HG03378 (cell line): ENCODE data around the gene NT5C3B.
"Not testable (repeated sequence)": the region's sequence is repeated elsewhere in the genome, so short reads cannot be mapped to it uniquely, and the experiment has no call there.

Experiments used
- ATAC-seq: cut with Tn5 transposase; IDR thresholded peaks from one replicate; pipeline ENCODE4 v1.9.1; 2021; ENCODE audit warnings: mild to moderate bottlenecking, moderate library complexity; ENCODE audit not compliant: unreplicated experiment

Gene NT5C3B

DNA sequence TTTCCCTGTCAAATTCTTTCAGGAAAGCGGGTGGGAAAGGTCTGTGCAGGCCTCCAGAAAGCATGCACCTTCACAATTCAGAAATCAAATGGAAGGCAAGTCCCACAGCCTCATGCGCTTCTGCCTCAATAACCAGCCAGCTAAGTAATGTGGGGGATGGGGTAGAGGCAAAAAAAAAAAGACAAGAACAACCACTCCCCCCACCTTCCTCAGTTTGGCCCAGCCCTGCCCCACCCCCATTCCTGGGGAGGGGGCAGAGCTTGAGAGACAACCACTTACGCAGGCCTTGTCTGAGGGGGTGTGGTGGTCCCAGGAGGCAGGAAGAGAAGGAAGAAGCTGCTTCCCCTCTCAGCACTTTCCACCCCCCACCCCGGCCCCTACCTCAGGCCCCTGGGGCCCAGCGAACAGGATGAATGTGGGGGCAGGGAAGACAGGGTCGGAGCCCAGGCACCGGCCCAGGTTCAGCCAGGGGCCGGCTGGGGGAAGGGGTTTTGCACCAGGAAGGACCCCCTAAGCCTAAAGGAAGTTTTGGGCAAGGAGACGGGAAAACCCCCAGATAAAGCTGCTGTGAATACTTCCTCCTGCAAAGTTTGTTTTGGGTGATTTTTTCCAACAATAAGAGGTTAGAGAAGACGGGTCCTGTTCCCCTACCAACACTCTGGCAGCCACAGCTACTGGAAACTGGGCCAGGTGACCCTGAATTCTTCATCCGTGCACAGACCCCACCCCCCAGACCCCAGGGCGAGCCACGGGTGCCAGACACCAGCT is 50.8 kb downstream of the NT5C3B start:
- no peak for ATAC-seq

DNA sequence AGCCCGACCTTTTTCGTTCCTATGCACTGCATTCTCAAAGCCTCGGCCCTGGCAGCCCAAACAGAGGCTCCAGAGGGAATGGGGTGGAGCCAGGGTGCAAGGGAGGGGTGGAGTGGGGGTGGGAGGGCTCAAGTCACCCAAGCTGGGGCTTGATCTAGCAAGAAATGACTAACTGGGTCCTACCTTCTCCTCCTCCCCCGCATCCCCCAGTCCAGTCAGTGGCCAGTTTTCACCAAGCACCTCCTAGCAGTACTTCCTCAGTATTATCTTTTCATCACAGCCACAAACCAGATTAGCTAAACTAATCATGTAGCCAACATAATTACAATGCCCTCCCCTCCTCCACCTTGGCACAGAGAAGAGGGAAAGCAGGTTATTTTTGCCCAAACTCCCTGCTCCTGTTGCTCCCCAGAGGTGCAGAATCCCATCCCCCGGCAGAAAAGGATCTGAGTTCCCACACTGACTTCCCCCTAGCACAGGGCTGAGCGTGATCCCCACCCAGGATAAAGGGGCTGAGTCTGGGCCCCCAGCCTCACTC is 51.8 kb downstream of the NT5C3B start:
- ATAC-seq, result no peak

DNA sequence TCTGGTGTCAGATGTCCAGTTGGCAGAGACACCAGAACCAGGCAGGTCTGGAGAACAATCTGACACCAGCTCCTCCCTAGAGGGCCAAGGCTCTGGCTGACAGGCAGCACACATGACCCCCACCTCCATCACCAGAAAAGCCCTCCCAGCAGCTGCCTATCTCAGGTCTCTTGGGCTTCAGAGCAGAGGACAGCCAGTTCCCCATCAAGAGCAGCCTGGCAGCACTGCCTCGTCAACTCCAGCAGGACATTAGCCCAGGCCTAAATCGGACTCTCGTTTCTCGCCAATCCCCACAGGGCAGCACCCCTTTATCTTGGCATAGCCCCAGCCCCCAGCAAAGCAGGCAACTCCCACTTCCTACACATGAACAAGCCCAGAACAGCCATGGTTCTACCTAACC is 53.9 kb downstream of the NT5C3B start:
- ATAC-seq, result no peak

DNA sequence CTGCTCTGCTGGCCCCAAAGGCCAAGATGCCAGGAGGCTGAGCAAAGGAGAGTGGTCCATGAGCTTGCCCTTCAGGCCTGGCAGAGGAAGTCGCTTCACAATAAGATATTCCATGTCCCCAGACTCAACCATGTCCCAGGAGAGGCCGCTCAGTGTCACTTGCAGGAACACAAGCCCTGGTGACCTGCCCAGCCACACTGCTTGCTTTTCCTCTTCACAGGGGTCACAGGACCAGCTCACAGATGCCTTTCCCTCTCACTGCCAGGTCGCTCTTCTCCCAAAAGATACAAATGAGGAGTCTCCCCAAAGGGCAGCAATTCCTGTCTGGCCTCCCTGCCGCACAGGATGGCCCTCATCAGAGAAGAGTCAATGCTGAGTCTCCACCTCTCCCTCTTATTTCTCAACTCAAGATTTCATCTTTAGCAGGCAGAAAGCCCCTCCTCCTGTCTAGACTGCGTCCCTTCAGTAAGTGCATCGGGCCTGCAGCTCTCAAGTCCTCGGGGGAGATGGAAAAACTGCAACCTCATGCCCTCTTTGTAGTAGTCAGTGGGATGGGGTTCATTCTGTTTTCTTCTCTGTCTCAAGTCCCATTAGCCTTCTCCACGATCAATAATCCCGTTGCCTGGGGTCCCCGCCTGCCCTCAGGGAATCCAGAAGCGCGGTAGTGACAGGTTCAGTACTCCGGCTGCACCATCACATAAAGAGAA is 54.5 kb downstream of the NT5C3B start:
- no peak for ATAC-seq

DNA sequence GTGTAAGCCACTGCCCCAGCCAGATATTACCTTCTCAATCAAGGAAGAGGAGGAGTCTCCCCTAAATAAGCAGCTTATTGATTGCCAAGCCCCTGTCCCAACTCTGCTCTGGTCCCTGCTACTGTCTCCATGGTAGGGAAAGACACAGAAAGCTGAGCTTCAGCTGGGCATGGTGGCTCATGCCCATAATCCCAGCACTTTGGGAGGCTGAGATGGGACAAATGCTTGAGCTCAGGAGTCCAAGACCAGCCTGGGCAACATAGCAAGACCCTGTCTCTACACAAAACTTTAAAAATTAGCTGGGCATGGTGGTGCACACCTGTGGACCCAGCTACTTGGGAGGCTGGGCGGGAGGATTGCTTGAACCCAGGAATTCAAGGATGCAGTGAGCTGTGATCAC is 56.1 kb downstream of the NT5C3B start:
- no peak for ATAC-seq

DNA sequence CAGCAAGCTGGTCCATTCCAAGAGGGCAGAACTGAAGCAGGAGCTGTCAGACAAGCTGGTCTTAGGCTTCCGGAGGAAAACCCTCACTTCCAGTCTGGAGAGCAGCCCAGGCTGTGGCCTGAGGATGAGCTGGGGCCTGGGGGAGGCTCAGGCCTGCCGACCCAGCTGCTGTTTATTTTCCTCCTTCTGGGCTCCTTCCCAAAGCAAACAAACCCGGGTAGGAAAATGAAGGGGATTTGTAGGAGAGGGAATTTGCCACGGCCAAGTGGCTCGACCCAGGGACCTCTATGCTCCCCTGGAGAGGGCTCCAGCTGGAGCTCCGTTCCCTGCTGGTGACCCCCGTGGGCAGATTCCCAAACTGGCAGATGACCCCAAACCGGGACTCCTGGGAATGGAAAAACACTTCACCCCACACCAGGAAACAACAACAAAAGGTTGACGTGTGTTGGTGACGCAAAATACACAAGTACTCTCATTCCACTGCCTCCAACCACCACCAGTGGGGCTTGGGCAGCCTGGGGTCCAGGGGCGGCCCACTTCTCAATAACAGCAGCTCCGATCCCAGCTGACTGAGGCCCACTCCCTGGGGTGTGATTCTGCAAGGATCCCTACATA is 58.4 kb downstream of the NT5C3B start:
- no peak for ATAC-seq

DNA sequence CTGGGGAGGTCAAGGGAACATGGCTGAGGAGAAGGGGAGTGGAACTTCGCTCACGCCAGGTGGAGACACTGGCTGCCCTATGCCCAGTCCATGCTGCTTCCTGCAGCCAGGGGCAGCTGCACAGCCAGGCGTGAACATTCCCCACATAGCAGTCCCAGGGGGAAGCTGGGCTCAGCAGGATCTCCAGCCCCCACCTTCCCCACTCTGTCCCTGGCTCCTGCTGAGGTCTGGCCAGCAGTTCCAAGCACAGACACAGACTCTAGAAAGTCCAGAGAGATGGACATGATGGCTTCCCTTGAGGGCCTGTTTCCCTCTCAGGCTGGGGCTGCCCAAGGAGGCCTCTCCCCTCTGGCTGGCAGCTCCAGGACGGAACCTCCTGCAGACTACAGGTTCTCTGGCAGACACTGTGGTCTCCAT is 58.9 kb downstream of the NT5C3B start:
- ATAC-seq, result no peak

DNA sequence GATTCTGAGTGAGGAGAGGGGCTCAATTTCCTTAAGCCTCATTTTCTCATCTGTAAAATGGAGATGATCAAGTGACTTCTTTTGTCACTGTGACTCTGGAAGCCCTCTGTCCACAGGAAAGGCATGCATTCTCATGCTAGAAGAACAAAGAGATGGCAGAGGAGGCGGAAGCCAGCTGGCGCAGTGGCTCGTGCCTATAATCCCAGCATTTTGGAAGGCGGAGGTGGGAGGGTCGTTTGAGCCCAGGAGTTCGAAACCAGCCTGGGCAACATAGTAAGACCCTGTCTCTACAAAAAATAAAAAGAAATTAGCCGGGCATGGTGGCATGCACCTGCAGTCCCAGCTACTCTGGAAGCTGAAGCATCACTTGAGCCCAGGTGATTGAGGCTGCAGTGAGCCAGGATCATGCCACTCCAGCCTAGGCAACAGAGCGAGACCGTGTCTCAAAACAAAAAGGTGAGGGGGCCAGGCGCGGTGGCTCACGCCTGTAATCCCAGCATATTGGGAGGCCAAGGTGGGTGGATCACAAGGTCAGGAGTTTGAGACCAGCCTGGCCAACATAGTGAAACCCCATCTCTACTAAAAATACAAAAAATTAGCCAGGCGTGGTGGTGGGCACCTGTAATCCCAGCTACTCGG is 59.7 kb downstream of the NT5C3B start:
- ATAC-seq, result not testable (repeated sequence)

DNA sequence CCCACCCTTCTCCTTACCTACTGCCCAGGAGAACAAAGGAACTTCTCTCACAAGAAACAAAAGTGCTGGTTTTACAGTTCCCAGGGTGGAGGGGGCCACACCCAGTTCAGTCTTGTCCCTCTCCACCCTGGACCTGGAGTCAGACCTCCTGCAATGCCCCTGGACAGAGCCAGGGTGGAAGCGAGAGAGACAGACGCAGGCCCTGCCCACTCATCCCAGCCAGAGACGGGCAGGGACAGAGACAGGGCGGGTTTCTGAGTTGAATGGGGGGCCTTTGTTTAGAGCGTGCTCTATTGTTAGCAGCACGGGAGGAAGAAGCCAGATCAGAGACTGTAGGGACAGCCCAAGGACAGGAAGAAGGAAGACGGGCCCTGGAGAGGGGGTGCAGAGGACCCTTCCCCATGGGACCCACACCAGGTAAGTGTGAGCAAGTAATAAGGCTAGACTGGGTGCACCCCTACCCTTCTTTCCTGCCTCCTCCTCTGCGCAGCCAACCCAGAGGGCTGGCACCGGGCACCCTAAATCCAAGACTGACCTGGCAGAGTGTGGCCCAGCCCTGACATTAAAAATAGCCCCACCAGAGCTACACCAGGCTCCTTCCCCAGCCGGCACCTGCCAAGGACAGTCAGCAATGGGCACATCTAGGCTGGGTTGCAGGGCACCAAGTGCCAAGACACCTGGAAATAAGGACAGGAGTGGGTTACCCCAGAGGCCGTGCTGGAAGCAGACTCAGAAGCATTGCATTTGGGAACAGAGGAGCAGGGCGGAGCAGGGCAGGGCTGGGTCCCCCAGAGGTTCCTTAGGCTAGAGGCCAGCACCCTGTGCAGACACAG is 60.4 kb downstream of the NT5C3B start:
- no peak for ATAC-seq
